Hypothalamus (tissue), 51 donors: ENCODE results near the gene RASSF6.
"Not testable (repeated sequence)": the region's sequence is repeated elsewhere in the genome, so short reads cannot be mapped to it uniquely, and the experiment has no call there.

Experiments used
- DNase-seq, 51 donors: peaks; one replicate each; lab custom pipeline; 2025; lab: John Stamatoyannopoulos, UW

Gene RASSF6

GRCh38 chr4:73620115-73620792, at the start of gene RASSF6:
Gene RASSF6, minus strand, starts transcription at chr4:73620436. Its CDS starts 8,641 bp downstream, at chr4:73611795.
- DNase-seq: no peak

- DNase-seq: no peak
Measured at GRCh38 chr4:73669410-73670183, 49.4 kb upstream of the RASSF6 start.

GRCh38 chr4:73668782-73669201, 48.6 kb upstream of the RASSF6 start:
- DNase-seq: peak in 1 of 51 donors; percentile 1

GRCh38 chr4:73665924-73666323, 45.7 kb upstream of the RASSF6 start:
- DNase-seq: not testable (repeated sequence)

DNA sequence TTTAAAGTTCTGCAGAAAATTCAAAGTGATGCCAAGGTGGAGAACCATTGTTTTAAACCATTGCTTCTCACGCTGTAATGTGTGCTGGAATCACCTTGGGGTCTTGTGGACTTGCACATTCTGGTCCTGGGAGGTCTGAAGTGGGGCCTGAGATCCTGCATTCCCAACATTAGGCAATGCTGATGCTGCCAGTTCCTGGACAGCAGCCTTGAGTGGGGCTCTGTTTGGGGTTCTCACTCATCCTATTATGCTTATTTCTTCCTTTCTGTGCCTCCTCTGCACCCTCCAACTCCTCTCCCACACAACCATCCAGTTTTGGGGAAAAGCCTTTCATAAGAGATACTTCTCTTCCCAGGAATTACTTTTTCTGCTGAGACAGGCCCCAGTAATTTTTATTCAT, 44.2 kb upstream of the RASSF6 start:
- no peak for DNase-seq

GRCh38 chr4:73663576-73663975, 43.3 kb upstream of the RASSF6 start:
- no peak for DNase-seq

DNA sequence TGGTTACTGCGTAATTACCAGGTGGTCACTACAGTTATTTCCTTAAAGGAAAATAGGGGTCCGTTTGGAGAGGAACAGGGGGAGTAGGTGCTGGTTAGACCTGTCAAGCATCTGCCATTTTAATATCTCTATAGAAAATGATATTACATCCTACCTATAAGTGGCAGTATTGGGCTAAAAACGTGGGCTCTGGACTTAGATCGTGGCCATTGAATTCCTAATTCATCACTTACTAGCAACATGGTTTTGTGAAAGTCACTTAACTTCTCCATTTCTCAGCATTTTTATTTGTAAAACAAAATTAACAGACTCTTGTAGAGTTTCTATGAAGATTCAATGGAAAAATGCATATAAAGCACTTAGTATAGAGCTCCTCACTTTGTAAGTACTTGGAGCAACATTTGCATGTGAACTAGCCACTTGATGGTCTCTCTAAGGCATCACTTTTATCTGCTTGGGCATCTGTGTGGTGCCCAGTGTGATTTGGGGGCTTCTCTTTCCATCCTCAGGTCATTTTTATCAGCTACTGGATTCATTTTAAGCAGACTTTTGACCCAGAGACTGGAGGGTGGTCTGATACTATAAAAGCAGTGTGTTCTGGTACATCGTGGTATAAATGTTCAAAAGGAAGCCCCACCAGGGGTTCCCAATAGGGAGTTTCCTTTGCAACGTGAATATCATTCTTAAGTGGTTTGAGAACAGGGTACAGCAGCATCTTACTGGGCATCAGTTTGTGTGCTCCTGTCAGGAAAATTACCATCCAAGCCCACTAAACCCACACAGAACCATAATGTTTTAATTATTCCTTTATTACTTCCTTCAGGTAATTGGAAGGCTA, 42.7 kb upstream of the RASSF6 start:
- no peak for DNase-seq

DNA sequence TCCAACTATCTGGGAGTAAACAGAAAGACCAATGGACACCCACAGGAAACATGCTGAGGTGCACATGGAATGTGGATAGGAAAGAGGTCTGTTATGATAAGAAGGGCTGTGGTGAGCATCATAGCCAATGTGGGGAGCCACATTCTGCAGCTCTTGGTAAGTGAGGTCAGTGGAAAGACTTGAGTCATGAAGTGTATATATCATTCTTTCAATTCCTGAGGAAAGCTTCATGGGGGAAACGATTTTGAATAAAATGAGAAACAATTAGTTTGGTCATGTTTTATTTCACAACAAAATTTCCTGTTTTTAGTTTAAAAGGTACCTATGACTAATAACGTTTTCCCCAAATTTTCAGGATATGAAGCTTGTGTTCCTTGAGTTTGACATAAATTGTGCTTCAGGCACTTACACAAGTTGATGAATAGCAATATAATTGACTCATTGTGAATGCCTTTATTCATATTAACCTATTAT, 41.4 kb upstream of the RASSF6 start:
- DNase-seq: no peak

- no peak for DNase-seq
Measured at GRCh38 chr4:73660808-73661207, 40.6 kb upstream of the RASSF6 start.

- DNase-seq: peak in 19 of 51 donors; percentile 0 to 51 (median 14)
Measured at GRCh38 chr4:73653695-73654106, 33.5 kb upstream of the RASSF6 start.

GRCh38 chr4:73650250-73650649, 30.0 kb upstream of the RASSF6 start:
- DNase-seq: no peak

DNA sequence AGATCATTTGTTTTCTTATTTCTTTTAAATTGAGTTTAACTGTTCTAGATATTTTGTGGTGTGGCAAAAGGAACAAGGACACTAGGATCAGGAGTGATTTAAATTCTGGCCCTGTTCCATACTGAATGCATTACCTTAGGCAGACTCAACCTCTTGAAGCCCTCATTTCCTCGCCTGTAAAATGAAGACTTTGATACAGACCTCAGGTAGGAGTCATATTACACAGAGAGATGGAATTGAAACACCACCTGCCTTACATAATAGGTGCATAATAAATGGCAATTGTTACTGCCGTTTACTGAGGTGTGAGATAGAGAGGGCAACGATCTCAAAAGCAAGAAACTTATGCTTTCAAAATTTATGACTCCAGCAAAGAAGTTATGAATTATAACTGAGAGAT, 28.2 kb upstream of the RASSF6 start:
- no peak for DNase-seq

DNA sequence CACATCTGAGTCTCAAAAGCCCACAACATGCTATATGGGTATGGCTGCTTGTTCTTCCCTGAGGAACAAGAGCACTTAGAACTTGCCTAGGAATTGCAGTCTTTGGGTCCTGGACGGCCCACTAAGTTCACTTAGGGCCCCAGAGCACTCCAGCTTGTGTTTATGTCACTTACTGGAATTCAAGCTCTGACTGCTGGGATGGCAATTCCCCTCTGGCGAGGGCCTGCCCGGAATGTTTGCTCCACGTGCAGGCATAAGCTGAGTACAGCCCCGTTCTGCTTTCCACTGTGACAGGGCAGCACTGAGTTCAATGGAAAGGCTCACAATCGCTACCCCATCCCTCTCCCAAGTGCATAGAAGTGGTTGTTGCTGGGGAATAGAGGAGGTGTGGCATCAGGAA, 25.9 kb upstream of the RASSF6 start:
- DNase-seq: no peak

DNA sequence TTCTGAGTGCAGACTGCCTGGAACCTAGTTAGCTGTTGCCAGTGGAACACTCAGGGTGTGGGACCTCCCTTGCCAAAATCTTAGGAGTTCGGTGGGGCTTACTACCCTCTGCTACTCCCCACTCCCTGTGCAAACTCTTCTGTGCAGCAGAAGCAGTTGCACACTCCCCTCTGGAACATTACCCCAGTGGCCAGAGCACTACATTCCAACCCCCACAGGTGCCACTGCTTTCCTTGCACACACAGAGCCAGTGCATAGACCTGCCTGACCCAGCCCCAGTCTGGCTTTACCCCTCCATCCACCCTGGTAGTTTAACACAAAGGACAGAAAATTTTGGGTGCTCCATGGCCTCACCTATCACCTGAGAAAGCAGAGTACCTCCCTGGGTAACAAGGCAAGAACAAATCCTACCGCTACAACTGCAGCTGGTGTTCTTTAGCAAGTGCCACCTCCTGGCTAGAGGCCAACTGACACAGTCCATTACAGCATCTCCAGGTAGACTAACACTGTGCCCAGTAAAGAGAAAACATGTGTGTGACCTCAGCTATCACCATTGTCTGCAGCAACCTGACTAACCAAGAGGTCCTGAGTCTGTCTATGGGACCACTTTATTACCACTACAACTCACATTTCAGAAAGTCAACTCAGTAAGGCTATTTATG, 11.5 kb upstream of the RASSF6 start:
- no peak for DNase-seq

GRCh38 chr4:73628834-73629233, 8.6 kb upstream of the RASSF6 start:
- DNase-seq: not testable (repeated sequence)

DNA sequence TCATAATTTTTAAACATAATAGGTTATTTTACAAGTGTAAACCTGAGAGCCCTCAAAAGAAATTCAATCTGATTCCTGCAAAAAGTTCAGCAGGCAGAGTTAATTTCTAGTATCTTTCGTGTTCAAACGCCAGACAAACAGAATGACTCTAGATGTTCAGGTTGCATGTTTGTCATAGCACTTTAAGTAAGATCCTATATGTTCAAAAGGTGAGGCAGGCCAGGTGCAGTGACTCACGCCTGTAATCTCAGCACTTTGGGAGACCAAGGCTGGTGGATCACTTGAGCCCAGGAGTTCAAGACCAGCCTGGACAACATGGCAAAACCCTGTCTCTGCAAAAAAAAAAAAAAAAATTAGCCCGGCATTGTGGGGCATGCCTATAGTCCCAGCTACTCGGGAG, 1.1 kb upstream of the RASSF6 start:
- DNase-seq: no peak

- DNase-seq: no peak
Measured at GRCh38 chr4:73619346-73619745, 890 bp downstream of the RASSF6 start.

DNA sequence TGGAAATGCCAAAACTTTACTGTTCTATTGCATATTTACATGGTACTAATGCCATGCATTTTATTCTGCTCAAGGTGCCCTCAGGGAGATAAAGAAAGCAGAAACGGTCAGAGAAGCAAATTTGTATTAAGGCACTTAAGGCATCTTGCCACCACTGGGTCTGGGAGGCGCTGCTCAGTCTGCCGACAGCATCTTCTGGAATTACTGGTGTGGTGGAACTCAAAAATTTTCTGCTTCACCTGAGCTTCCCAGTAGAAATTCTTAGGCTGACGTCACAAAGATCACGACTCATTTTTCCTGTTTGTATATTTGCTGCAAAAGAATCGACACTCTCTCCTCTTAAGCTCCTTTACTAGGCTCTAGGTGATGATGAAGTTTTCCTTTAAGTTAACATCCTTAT, 3.0 kb downstream of the RASSF6 start:
- no peak for DNase-seq

DNA sequence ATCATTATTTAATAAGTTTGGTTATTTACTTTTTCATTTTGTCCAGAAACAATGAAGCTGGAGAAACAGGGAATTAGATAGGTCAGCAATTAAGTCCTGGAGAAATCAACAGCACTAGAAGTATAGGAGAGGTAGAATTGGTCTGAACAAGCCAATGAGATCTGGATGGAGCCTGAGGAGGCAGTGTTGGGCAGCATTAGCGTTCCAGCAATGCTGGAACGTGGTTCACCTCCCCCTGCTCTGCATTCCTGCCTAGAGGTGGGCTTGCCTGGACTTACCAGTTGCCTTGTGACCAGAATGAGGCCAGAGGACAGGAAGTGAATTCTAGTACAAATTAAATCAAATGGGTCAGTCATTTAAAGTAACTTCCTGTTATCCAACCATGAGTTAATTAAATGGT, 4.6 kb downstream of the RASSF6 start:
- no peak for DNase-seq

- DNase-seq: no peak
Measured at GRCh38 chr4:73614311-73614867, 5.8 kb downstream of the RASSF6 start.
